Stimulated activated CD8-positive, alpha-beta memory T cell treated with anti-CD3 and anti-CD28 coated beads, Interleukin-15, amount 100 ng/mL, for 1 hour (primary cell): ENCODE measurements around the gene SSNA1.

Experiments
- DNase-seq: peaks from one replicate; pipeline ENCODE4 v3.0.0-alpha.2; 2020; ENCODE audit warnings: low read depth

SSNA1 gene

GRCh38 chr9:137200311-137201204 lies 12.1 kb downstream of the SSNA1 start, which contains the start of gene TPRN:
TPRN (minus strand) TSS chr9:137200741; CDS start chr9:137200711, 30 bp downstream.
- DNase-seq = peak; percentile 97

DNA sequence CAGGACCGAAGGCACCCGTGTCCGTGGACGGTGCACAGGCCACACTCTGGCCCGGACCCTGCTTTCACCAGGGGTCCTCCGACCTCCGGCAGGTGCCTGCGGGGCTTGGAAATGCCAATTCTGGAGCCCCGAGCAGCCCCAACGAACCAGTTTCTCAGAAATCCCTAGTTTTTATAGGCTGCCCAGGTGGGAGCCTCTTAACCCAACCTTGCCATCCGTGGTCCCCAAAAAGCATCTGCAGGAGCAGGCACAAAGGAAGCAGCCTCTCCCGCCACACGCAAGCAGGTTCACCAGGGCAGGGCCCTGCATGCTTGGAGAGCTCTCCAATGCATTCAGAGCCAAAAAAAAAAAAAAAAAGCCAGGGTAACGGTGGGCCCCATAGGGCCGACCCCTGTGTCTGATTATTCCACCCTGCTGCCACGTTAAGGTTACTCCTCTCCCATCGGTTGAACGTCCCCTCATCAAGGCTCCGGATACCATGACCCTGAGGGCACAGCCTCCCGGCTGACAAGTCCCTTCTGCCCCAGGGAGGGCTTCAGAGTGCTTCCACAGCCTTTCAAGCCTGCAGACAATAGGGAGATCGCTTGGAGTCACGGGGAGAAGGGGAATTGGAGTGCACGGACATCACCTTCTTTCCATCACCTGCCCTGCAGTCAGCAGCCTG lies 12.9 kb downstream of the SSNA1 start:
- DNase-seq = no peak

DNA sequence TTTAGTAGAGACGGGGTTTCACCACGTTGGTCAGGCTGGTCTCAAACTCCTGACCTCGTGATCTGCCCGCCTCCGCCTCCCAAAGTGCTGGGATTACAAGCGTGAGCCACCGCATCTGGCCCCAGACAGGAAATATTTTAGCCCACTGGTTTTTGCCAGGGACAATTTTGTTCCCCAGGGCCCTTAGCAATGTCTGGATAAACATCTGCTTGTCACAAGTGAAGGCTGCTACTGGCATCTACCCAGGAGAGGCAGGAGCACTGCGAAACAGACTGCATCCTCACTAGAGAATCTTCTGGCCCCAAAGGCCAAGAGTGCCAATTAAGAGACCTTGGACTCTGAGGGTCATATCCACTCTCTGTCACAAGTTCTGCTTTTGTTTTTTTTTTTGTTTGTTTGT lies 14.5 kb downstream of the SSNA1 start:
- no peak for DNase-seq

GRCh38 chr9:137204731-137205125 lies 16.3 kb downstream of the SSNA1 start:
- DNase-seq = no peak

GRCh38 chr9:137205126-137206069 lies 16.9 kb downstream of the SSNA1 start, which contains the start of the genes NDOR1 and TMEM203:
NDOR1 (plus strand) TSS chr9:137205700; CDS start chr9:137205778, 78 bp downstream.
TMEM203 (minus strand) TSS chr9:137205648; CDS start chr9:137205414, 234 bp downstream.
- peak; percentile 89 for DNase-seq

DNA sequence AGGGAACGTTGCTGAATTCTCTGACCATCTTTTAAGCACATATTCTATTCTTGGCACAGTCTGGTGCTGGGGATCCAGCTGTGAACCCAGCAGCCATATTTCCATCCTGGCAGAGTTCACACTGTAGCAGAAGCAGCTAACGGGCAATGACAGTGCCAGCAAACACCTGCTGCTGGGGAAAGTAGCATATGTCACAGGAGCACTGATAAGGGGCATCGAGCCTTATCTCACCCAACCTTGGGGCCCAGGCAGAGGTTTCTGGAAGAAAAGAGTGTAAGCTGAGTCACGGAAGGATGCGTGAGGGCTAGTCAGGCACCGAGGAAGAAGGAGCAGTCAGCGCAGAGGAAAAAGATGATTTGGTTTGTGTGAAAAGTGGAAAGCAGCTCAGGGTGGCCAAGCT lies 18.1 kb downstream of the SSNA1 start:
- DNase-seq = no peak

DNA sequence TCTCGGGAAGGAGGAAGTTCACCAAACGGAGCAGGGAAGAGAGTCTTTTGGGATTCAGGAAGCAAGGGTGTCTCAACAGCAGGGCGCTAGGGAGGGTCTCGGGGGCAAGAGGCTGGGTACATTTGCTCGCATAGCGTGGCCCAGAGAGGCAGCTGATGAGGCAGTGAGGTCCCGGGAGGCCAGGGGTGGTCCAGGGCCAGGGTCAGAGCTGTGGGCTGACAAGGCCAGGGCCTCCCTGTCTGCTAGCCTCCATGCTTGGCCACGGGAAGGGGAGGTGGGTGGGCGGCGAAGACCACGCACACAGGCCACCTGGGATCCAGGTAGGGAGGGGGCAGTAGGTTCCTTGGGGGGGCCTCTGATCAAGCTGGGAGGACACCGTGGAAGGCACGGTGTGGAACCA lies 23.1 kb downstream of the SSNA1 start:
- DNase-seq = no peak

GRCh38 chr9:137212520-137212919 lies 24.0 kb downstream of the SSNA1 start:
- no peak for DNase-seq

GRCh38 chr9:137213160-137214060 lies 24.9 kb downstream of the SSNA1 start:
- DNase-seq = no peak

GRCh38 chr9:137214620-137215019 lies 26.1 kb downstream of the SSNA1 start:
- no peak for DNase-seq

GRCh38 chr9:137215196-137215986 lies 26.9 kb downstream of the SSNA1 start:
- DNase-seq = no peak

- no peak for DNase-seq
Measured at GRCh38 chr9:137216188-137216965, 27.9 kb downstream of the SSNA1 start.

DNA sequence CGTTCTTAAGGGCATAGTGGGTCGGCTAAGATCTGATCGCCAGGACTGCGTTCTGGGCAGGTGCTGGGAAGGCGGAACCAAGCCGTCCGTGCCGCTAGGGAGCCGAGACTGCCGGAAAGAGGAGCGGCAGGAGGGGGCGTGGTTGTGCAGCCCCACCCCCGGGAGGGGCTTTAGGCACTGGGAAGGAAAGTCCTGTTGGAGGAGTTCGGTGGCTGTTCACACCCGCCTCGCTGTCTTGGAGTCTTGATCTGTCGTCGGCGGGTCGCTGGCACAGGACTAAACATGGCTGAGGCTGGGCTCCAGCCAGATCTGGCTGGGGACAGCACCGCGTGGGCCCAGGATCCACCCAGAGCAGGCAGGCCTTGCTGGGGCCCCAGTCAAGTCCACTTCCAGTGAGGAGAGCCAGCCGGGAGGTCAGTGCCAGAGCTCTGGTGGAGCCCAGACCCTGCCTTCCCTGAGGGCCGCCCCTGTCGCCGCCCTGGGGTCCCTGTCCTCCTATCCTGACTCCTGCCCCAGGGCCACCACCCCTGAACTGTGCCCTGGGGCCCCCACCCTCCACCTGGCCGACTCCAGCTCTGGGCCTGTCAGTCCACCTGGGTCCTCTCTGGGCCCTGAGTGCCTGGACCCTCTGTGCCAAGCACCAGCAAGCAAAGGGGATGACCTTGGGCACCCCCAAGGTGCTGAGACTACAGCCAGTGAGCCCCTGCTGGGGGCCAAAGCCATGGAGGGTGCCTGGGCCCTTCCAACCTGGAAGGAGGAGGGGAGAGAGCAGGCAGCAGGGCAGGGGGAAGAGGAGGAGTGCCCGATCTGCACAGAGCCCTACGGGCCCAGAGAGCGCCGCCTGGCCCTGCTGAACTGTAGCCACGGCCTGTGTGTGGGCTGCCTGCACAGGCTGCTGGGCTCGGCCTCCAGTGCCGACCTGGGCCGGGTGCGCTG lies 29.1 kb downstream of the SSNA1 start:
- DNase-seq = no peak

- DNase-seq = no peak
Measured at GRCh38 chr9:137218212-137218753, 29.8 kb downstream of the SSNA1 start.

- no peak for DNase-seq
Measured at GRCh38 chr9:137218754-137219271, 30.3 kb downstream of the SSNA1 start.

DNA sequence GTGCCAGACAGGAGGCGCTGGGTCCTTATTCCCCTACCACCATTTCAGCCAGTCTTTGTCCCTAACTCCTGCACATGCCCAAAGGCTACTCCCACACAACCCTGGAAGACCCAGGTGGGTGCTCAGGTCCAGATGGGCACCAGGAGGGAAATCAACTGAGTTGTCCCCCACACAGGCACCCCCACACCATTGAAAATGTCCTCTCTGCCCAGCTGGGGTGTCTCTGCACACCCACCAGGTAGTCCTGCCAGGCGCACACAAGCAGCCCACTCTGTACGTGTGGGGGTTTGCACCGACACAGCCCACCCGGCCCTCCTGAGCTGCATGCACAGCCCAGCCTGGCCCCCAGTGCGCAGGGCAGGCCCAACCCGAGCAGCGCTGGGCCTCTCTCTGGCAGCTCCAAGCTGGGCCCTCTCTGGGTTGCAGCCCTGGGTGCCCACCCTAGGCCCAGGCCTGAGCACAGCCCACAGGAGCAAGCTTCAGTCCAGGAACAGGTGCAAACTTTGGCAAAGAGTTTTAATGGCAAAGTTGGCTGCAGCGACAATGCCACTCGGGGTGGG lies 31.4 kb downstream of the SSNA1 start:
- DNase-seq = no peak
